22Rv1 (cell line): ENCODE measurements around the gene SHISA4.
A peak's percentile ranks its signal among the peaks of the same experiment; 100 is the strongest.

ENCODE experiments used
- H3K27ac ChIP-seq: fragments of 450-650 bp; 2 replicates; pipeline ENCODE4 v1.5.1; 2017
- ZFX ChIP-seq: fragments of 450-650 bp; IDR thresholded peaks from 2 replicates; pipeline ENCODE4 v1.6.1; 2017; ENCODE audit warnings: antibody characterized with exemption, borderline replicate concordance
- TF ChIP-seq, protein P1 (sequence below): fragments of 450-650 bp; IDR thresholded peaks from 2 replicates; pipeline ENCODE4 v1.5.1; 2017; ENCODE audit warnings: mild to moderate bottlenecking

The SHISA4 gene

DNA sequence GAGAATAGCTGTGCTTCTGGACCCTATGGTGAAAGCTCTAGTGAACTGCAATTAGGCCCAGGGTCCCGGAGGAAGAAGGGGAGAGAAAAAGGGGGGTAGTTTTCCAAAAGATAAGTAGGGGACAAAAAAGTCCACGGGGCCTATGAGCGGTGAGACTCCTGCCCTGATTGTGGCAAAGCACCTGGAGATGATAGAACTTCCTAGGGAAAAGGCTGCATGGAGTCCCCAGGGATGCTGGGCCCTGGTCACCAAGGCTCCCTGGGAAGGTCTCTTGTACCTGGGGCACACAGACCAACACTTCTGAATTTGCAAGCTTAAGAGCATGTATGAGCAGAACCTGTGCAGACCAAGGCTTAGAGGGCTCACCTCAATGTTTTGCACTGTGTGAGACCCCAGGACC is 5.4 kb upstream of the SHISA4 start:
- TF ChIP-seq ZFX, result no peak
- TF ChIP-seq, protein P1, sequence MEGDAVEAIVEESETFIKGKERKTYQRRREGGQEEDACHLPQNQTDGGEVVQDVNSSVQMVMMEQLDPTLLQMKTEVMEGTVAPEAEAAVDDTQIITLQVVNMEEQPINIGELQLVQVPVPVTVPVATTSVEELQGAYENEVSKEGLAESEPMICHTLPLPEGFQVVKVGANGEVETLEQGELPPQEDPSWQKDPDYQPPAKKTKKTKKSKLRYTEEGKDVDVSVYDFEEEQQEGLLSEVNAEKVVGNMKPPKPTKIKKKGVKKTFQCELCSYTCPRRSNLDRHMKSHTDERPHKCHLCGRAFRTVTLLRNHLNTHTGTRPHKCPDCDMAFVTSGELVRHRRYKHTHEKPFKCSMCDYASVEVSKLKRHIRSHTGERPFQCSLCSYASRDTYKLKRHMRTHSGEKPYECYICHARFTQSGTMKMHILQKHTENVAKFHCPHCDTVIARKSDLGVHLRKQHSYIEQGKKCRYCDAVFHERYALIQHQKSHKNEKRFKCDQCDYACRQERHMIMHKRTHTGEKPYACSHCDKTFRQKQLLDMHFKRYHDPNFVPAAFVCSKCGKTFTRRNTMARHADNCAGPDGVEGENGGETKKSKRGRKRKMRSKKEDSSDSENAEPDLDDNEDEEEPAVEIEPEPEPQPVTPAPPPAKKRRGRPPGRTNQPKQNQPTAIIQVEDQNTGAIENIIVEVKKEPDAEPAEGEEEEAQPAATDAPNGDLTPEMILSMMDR, result no peak
- H3K27ac ChIP-seq, result peak overlapping the region; percentile 9; the same call in 1 of the 2 replicates

DNA sequence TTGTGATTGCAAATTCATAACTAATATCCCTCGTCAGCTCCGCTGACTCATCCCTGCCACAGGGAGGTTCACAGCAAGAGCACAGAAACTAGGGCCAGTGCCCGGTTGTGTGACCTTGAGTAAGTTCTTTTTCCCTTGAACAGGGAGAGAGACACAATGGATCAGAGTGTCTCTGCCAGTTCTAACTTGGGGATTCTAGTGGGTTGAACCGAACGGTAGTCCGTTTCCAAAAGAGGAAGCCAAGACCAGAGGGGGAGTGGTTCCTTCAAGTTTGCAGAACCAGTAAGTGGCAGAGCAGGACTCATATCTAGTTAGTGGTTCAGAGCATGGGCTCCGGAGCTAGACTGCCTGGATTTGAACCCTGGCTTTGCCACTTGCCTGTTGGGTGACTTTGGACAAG is 4.9 kb upstream of the SHISA4 start:
- no peak for TF ChIP-seq ZFX
- TF ChIP-seq, protein P1, result no peak

DNA sequence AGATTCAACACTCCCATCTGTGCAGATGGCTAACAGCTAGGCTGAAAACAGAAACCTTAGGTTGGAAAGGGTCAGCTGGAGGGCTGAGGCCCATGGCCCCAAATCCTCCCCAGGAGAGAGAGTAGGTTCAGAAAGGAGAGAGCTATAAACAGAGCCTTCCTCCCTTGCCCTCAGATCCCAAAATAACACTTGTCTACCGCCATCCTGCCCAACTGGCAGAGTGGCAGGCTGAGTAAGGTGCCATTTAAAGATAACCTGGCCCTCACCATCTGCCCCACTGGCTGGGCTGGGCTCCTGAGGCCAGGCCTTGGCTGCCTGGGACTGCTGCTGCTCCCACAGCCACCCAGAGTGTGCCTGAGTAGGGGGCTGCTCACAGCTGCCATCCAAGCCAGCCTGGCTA is 4.3 kb upstream of the SHISA4 start:
- TF ChIP-seq ZFX, result no peak
- TF ChIP-seq, protein P1, result no peak
- peak overlapping the region; percentile 9; the same call in 1 of the 2 replicates for H3K27ac ChIP-seq

More for the DNA sequence above, 4.9 kb upstream of the SHISA4 start:
- H3K27ac ChIP-seq, result peak overlapping the region; percentile 9; the same call in 1 of the 2 replicates

DNA sequence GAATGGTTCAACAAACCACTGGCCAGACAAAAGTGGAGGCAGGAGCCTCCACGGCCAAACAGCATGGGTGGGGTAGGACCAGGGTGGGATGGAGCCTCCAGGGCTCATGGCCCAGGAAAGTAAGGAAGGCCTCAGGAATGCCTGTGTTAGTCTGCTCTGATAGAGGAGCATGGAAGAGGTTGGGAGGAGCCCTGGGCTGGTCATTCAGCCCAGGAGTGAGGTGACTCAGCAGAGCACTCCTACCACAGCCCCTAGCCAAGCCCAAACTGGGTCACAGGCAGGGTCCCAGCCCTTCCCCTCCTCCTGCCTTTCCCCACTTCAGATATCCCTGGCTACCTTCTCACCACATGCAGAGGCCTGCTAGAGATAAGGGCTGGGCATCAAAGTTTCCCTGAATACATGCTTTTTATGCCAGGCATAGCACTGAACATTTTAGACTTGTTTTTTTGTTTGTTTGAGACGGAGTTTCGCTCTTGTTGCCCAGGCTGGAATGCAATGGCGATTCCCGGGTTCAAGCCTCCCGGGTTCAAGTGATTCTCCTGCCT is 3.1 kb upstream of the SHISA4 start:
- no peak overlapping the region for H3K27ac ChIP-seq

DNA sequence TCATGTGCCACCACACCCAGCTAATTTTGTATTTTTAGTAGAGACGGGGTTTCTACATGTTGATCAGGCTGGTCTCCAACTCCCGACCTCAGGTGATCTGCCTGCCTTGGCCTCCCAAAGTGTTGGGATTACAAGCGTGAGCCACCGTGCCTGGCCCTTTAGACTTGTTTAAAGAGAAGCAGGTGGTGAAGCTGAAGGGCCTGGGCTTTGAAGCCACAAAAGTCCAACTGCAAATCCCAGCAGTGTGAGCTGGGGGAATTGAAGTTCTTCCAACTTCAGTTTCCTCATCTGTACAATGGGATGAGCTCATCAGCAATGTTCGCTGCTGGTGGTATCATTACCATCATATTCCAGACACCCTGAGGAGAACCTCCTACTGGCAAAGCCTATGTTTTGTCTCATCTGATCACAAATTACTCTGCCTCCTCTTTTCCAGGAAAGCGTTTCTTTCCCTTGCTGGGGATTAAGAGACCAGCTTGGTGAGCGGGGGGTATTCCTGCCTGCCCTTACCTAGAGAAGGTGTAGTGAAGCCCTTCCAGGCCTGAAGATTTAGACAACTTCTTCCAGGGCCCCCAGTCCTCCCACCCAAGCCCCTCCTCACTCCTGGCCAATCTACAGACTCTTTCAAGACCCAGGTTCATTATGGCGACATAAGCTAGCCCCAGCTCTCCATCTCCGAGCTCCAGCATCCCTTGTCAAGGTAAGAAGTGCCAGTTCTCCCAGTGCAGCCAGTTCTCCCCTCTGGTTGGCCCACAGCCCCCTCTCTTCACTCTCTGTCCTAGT is 2.4 kb upstream of the SHISA4 start:
- no peak overlapping the region for H3K27ac ChIP-seq
- TF ChIP-seq, protein P1, result no peak
- no peak for TF ChIP-seq ZFX

More for the DNA sequence above, 3.1 kb upstream of the SHISA4 start:
- TF ChIP-seq, protein P1, result no peak
- no peak for TF ChIP-seq ZFX

DNA sequence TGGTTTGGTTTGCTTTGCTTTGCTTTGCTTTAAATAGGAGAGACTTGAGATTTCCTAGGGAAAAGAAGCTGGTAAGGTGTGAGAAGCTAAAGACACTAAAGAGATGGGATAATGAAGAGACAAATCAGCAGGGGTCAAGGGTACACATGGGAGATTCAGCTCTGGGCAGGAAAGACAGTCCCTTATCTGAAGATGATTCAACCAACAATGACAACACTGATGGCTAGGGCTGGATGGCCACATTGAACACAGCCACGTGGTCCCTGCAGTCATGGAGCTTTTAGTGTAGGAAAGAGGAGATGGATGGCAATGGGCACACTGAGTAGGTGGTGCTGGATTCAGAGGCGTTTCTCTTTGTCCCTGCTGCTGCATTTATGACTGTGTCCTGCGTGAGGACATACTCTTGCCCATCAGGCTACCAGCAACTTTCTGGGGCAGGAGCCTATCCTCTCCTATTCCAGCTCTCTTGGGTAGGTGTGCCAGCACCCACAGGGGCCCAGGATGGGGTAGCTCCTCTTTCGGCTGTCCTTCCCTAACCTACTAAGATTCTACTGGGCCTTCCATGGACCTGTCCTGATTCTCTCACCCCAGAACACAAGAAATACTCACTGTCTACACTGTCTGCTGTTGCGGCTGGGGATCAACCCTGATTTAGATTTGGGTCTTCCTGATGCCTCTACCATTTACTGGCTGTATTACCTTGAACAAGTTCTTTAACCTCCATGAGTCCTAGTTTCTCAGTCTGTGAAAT is 1.4 kb upstream of the SHISA4 start:
- 0 out of 2 replicates have a peak overlapping the region, but pooled peaks have one; percentile 1 for H3K27ac ChIP-seq
- no peak for TF ChIP-seq ZFX
- TF ChIP-seq, protein P1, result no peak
